Kidney (tissue), 14 donors: Measurements from ENCODE around the gene PPARGC1A. TPM values are rescaled to one million over a fixed set of nuclear protein-coding genes. Genes with fewer than 3 reads are reported as not detected.

ENCODE experiments used
- DNase-seq, 5 donors: peaks; one replicate each; pipeline ENCODE4 v3.0.0-alpha.2; 2013 to 2020
- FAIRE-seq: peaks from 2 replicates; lab custom pipeline; 2012; peaks lifted over from hg19 to GRCh38; lab: Jason Lieb, UNC
- H3K27ac ChIP-seq, 2 donors: one replicate each; pipeline ENCODE4 v1.7.0; 2013; ENCODE audit warnings: low read depth in 2 of 2, low read length in 2 of 2, inconsistent platforms in 1 of 2
- H3K27me3 ChIP-seq: one replicate; pipeline ENCODE4 v1.7.1; 2013; ENCODE audit warnings: low read length, inconsistent platforms; ENCODE audit not compliant: control insufficient read depth, insufficient read depth
- H3K36me3 ChIP-seq, 3 donors: one replicate each; pipeline versions ENCODE4 v1.7.0 to v1.7.1; 2013; ENCODE audit warnings: low read length in 3 of 3, control low read depth in 1 of 3, inconsistent platforms in 1 of 3; ENCODE audit not compliant: insufficient read depth in 3 of 3, control insufficient read depth in 2 of 3
- H3K4me1 ChIP-seq, 3 donors: one replicate each; pipeline versions ENCODE4 v1.7.0 to v1.7.1; 2013; ENCODE audit warnings: low read length in 3 of 3, inconsistent platforms in 1 of 3, low read depth in 1 of 3; ENCODE audit not compliant: control insufficient read depth in 2 of 3, insufficient read depth in 2 of 3
- H3K4me3 ChIP-seq, 3 donors: one replicate each; pipeline versions ENCODE4 v1.7.0 to v1.8.1; 2013; ENCODE audit warnings: low read length in 3 of 3, control low read depth in 1 of 3, inconsistent platforms in 1 of 3
- H3K9ac ChIP-seq, 3 donors: one replicate each; pipeline versions ENCODE4 v1.7.0 to v1.7.1; 2013; ENCODE audit warnings: low read length in 3 of 3, control low read depth in 1 of 3, inconsistent platforms in 1 of 3
- H3K9me3 ChIP-seq, 3 donors: one replicate each; pipeline versions ENCODE4 v1.7.0 to v1.7.1; 2013; ENCODE audit warnings: low read length in 3 of 3, control low read depth in 1 of 3, inconsistent platforms in 1 of 3; ENCODE audit not compliant: control insufficient read depth in 2 of 3, insufficient read depth in 1 of 3
- CTCF ChIP-seq: IDR thresholded peaks from 3 replicates; pipeline ENCODE4 v1.5.1; 2012; ENCODE audit warnings: mild to moderate bottlenecking, moderate library complexity, borderline replicate concordance; ENCODE audit not compliant: insufficient read depth; ENCODE audit errors: extremely low read depth
- intact Hi-C: fragments of 100-400 bp; cut with DNase I; formaldehyde crosslinking; loops from one replicate; pipeline ENCODE4 v1.11.1; 2022
- polyA plus RNA-seq: library from polyadenylated mRNA; stranded (reverse); fragments of 350-450 nt; fragmentation: Illumina TruSeq; extraction: RNeasy Lipid Tissue Mini Kit (QIAGEN cat#74804); gene quantifications from one replicate; pipeline ENCODE4 v1.2.3, GENCODE V29; 2014; ENCODE audit warnings: low read depth, low replicate concordance; ENCODE audit not compliant: insufficient read depth
- total RNA-seq: library from RNA; stranded (reverse); fragmentation: NEBNext Ultra II Directional; extraction: Animal tissue kit (Norgen Biotek cat#: 25700); gene quantifications from one replicate; pipeline ENCODE4 v1.2.1, GENCODE V29; 2021
- donor health status: control.
- donor health status: control.
- donor health status: control.
- donor health status: control.
- donor health status: control.
- donor health status: DM: yes; HTN: yes; CAD: no.
- donor health status: Normal renal cell carcinoma (clear cell type).

PPARGC1A gene
- total and polyA plus RNA-seq, 2 donors from 2014 or later: 22.8 to 80.8 TPM

- Histone ChIP-seq H3K4me3 (peak overlapping the region in 2 of 3 donors; percentile 52 to 77), H3K27ac (peak overlapping the region; percentile 59 to 83), H3K27me3 (no peaks in the 10 kb centered on the region), H3K9me3 (no peaks in the 10 kb centered on the region), H3K36me3 (peaks cover 0 to 11% (median 0%) of the 10 kb centered on the region in 3 donors), H3K9ac (peak overlapping the region in 1 of 3 donors; percentile 89), H3K4me1 (peaks cover 0 to 24% (median 20%) of the 10 kb centered on the region in 3 donors)
- DNase-seq (no peak), FAIRE-seq (no peak)
- intact Hi-C loops: no loop called here
- no peak for TF ChIP-seq CTCF
Observed at GRCh38 chr4:23884741-23885140, 5.1 kb downstream of the PPARGC1A start.

GRCh38 chr4:23884261-23884660, 5.6 kb downstream of the PPARGC1A start:
- peaks cover 0 to 14% (median 0%) of the 10 kb centered on the region in 3 donors for H3K36me3 ChIP-seq
- intact Hi-C loops: no loop called here
- peak; percentile 71 for FAIRE-seq
- no peak for TF ChIP-seq CTCF
- no peaks in the 10 kb centered on the region for H3K9me3 ChIP-seq
- H3K27me3 ChIP-seq: no peaks in the 10 kb centered on the region
- DNase-seq: no peak
- H3K9ac ChIP-seq: no peak overlapping the region
- H3K4me3 ChIP-seq: peak overlapping the region in 2 of 3 donors; percentile 52 to 77
- H3K27ac ChIP-seq: peak overlapping the region; percentile 59 to 83
- H3K4me1 ChIP-seq: peaks cover 0 to 28% (median 23%) of the 10 kb centered on the region in 3 donors

GRCh38 chr4:23882976-23883531, 6.8 kb downstream of the PPARGC1A start:
- Histone ChIP-seq H3K9ac (peak overlapping the region in 2 of 3 donors; percentile 26 to 32), H3K27ac (peak overlapping the region; percentile 83 to 88), H3K9me3 (no peaks in the 10 kb centered on the region), H3K27me3 (no peaks in the 10 kb centered on the region), H3K4me1 (peaks cover 0 to 34% (median 29%) of the 10 kb centered on the region in 3 donors), H3K36me3 (peaks cover 0 to 16% (median 0%) of the 10 kb centered on the region in 3 donors), H3K4me3 (peak overlapping the region in 2 of 3 donors; percentile 25 to 26)
- intact Hi-C loops: no loop called here
- no peak for DNase-seq
- no peak for TF ChIP-seq CTCF
- FAIRE-seq: no peak
